Measurements from ENCODE around the gene PHF24. TPM values are rescaled to one million over a fixed set of nuclear protein-coding genes. Genes with fewer than 3 reads are reported as not detected.
"Not testable (repeated sequence)": the region's sequence is repeated elsewhere in the genome, so short reads cannot be mapped to it uniquely, and the experiment has no call there.

PHF24 gene
- total RNA-seq = not detected
- not detected for polyA plus RNA-seq

DNA sequence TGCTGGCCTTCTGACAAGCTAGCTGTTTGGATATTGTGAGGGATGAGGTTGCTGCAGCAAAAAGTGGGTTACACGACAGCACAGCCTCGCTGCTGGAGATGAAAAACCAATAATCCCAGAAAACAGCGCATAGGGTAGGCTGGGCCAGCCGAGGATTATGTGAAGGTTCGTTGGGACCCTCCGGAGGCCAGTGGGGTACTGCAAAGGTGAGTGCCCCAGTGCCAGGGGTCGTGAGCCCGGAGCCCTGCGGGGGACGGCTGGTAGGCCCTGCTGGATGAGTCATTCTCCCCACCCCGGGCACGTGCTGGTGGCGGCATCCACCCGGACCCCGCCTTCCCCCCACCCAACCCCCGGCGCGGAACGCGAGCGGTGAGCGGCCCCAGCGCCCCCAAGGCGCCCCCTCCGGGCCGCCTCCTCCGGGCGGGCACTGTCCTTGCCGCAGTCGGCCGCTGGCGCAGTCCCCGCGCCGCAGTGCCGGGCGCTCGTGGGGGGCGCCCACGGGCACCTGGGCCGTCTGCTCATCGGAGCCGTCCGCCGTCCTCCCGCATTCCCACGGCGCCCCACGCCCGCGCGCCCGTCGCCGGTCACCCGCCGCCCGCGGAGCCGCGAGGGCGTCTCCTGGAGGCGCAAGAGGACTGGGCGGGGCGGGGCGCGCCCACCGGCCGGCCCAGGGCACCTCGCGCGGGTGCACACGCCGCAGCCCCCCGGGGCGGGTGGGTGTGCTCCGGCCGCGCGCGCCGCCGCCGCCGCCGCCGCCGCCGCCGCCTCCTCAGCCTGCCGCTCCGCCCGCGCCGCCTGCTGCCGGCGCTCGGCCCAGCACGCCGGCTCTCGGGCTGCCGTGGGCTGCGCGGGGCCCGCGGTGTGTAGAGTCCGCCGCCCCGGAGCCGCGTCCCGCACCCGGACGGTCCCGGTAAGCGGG lies at the start of gene PHF24:
Gene PHF24 (plus strand): TSS at position 794 of the 919 bp plus-strand sequence. CDS start 13,014 bp downstream, outside the sequence.
- Histone ChIP-seq H3K27ac (ENCODE audit: insufficient read depth, low read length, poor library complexity, severe bottlenecking) (no peak within 1 kb of the TSS), H3K9me3 (ENCODE audit: control insufficient read depth in 2 of 2, low read length in 2 of 2) (no peaks in the 10 kb centered on the region), H3K36me3 (ENCODE audit: control insufficient read depth, insufficient read depth, low read length) (no peaks in the 10 kb centered on the region), H3K4me1 (ENCODE audit: control insufficient read depth, insufficient read depth, low read length, poor library complexity, severe bottlenecking) (peaks cover 9% of the 10 kb centered on the region), H3K4me3 (ENCODE audit: low read depth, low read length) (no peak within 1 kb of the TSS), H3K27me3 (ENCODE audit: control insufficient read depth, insufficient read depth, low read length) (peaks cover 43% of the 10 kb centered on the region)
- peaks cover 0 to 3% (median 0%) of the 10 kb centered on the region in 4 donors for H3K4me1 Mint-ChIP-seq
- peak within 1 kb of the TSS; percentile 26 to 76 (median 60) for H3K4me3 Mint-ChIP-seq
- no peak within 1 kb of the TSS for H3K27ac Mint-ChIP-seq
- no peaks in the 10 kb centered on the region for H3K36me3 Mint-ChIP-seq
- peaks cover 87% of the 10 kb centered on the region for H3K27me3 Mint-ChIP-seq
- peaks cover 0 to 3% (median 0%) of the 10 kb centered on the region in 7 donors for H3K9me3 Mint-ChIP-seq
- peak; percentile 54 to 59 for ATAC-seq (ENCODE audit: low read depth in 2 of 2)
- DNase-seq = peak in 1 of 3 donors; percentile 4

DNA sequence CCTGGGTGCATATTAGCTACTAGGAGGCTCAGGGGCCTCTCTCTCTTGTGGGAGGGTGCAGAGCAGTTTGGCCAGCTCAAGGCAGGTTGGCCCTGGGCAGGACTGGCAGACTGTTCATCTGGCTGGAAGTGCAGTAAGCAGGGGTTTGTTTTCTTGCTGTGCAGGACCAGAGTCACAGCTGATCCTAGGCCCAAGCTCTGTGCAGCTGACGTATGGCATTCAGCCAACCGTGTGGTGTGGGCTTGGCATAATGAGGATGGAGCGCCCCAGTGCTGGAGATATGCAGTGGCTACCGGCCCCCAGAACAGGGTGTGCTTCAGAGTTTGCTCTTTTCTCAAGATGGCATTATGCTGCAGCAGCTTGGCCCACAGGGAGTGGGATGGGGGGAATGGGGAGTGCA lies 31.0 kb upstream of the PHF24 start:
- H3K9me3 ChIP-seq (ENCODE audit: control insufficient read depth in 2 of 2, low read length in 2 of 2) = peaks cover 18 to 20% of the 10 kb centered on the region in 2 experiments
- no peaks in the 10 kb centered on the region for H3K36me3 ChIP-seq (ENCODE audit: control insufficient read depth, insufficient read depth, low read length)
- peaks cover 4% of the 10 kb centered on the region for H3K27me3 ChIP-seq (ENCODE audit: control insufficient read depth, insufficient read depth, low read length)
- H3K4me3 ChIP-seq (ENCODE audit: low read depth, low read length) = no peak overlapping the region
- ATAC-seq (ENCODE audit: low read depth in 2 of 2) = no peak
- no peak overlapping the region for H3K27ac Mint-ChIP-seq
- H3K4me1 ChIP-seq (ENCODE audit: control insufficient read depth, insufficient read depth, low read length, poor library complexity, severe bottlenecking) = no peaks in the 10 kb centered on the region
- H3K4me3 Mint-ChIP-seq = no peak overlapping the region
- H3K4me1 Mint-ChIP-seq = no peaks in the 10 kb centered on the region
- H3K9me3 Mint-ChIP-seq = peaks cover 0 to 19% (median 10%) of the 10 kb centered on the region in 7 donors
- H3K27me3 Mint-ChIP-seq = peaks cover 35% of the 10 kb centered on the region
- H3K27ac ChIP-seq (ENCODE audit: insufficient read depth, low read length, poor library complexity, severe bottlenecking) = no peak overlapping the region
- DNase-seq = no peak
- H3K36me3 Mint-ChIP-seq = no peaks in the 10 kb centered on the region

DNA sequence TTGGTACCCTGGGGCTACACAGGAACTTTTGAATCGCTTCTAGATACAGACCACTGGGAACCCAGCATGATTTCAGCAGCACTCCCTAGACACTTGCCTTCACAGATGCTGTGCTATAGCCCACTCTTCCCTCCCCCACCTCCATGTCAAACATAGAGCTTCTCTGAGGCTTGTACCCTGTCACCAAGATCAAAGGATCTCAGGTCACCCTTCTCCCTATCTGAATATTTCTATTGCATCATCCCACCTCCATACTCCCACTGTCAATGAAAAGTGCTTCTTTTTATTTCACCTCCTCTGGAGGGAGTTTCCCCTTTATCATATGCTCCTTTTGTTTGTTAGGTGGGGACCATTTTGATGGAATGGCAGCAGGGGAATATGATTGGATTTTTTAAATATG lies 29.2 kb upstream of the PHF24 start:
- H3K27ac Mint-ChIP-seq = no peak overlapping the region
- peaks cover 6% of the 10 kb centered on the region for H3K27me3 ChIP-seq (ENCODE audit: control insufficient read depth, insufficient read depth, low read length)
- no peak overlapping the region for H3K4me3 ChIP-seq (ENCODE audit: low read depth, low read length)

DNA sequence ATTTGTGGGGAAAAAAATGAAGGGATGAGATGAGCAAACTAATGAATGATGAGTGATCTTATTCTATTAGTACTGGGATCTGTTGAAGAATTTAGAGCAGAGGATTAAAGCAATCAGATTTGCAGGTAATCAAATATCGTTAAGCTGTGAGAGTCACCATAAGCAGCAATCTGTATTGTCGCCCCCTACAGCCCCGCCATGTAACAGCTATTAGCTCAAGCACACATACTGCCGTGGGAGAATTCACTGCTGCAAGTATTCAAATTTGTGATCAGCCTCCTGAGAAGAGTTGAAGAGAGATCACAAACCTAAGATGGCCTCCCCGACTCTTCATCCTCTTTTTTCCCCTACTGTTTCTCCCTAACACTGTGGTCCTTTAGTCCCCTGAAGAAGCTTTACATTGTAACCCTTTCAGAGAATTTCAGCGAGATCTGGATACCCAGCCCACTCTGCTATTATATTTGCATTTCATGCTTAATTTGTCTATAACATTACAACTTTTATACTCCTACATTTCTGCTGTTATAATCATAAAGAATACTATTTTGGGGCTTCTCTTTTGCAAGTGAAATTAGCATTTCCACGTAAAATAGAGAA lies 28.5 kb upstream of the PHF24 start:
- Histone ChIP-seq H3K4me1 (ENCODE audit: control insufficient read depth, insufficient read depth, low read length, poor library complexity, severe bottlenecking) (no peaks in the 10 kb centered on the region), H3K4me3 (ENCODE audit: low read depth, low read length) (no peak overlapping the region), H3K27ac (ENCODE audit: insufficient read depth, low read length, poor library complexity, severe bottlenecking) (no peak overlapping the region), H3K36me3 (ENCODE audit: control insufficient read depth, insufficient read depth, low read length) (no peaks in the 10 kb centered on the region), H3K9me3 (ENCODE audit: control insufficient read depth in 2 of 2, low read length in 2 of 2) (peaks cover 14 to 16% of the 10 kb centered on the region in 2 experiments), H3K27me3 (ENCODE audit: control insufficient read depth, insufficient read depth, low read length) (peaks cover 8% of the 10 kb centered on the region)
- H3K4me1 Mint-ChIP-seq = no peaks in the 10 kb centered on the region
- DNase-seq (peak in 1 of 3 donors; percentile 40), ATAC-seq (ENCODE audit: low read depth in 2 of 2) (no peak)
- H3K36me3 Mint-ChIP-seq = no peaks in the 10 kb centered on the region
- no peak overlapping the region for H3K4me3 Mint-ChIP-seq
- peaks cover 0 to 12% (median 6%) of the 10 kb centered on the region in 7 donors for H3K9me3 Mint-ChIP-seq
- peaks cover 25% of the 10 kb centered on the region for H3K27me3 Mint-ChIP-seq
- H3K27ac Mint-ChIP-seq = no peak overlapping the region

More for the DNA sequence above, 29.2 kb upstream of the PHF24 start:
- H3K36me3 ChIP-seq (ENCODE audit: control insufficient read depth, insufficient read depth, low read length) = no peaks in the 10 kb centered on the region
- peaks cover 0 to 19% (median 10%) of the 10 kb centered on the region in 7 donors for H3K9me3 Mint-ChIP-seq
- peaks cover 18% of the 10 kb centered on the region in 2 experiments for H3K9me3 ChIP-seq (ENCODE audit: control insufficient read depth in 2 of 2, low read length in 2 of 2)
- no peak overlapping the region for H3K4me3 Mint-ChIP-seq
- no peaks in the 10 kb centered on the region for H3K4me1 Mint-ChIP-seq
- no peaks in the 10 kb centered on the region for H3K4me1 ChIP-seq (ENCODE audit: control insufficient read depth, insufficient read depth, low read length, poor library complexity, severe bottlenecking)
- H3K27me3 Mint-ChIP-seq = peaks cover 29% of the 10 kb centered on the region
- DNase-seq = no peak
- H3K36me3 Mint-ChIP-seq = no peaks in the 10 kb centered on the region
- ATAC-seq (ENCODE audit: low read depth in 2 of 2) = no peak
- no peak overlapping the region for H3K27ac ChIP-seq (ENCODE audit: insufficient read depth, low read length, poor library complexity, severe bottlenecking)

DNA sequence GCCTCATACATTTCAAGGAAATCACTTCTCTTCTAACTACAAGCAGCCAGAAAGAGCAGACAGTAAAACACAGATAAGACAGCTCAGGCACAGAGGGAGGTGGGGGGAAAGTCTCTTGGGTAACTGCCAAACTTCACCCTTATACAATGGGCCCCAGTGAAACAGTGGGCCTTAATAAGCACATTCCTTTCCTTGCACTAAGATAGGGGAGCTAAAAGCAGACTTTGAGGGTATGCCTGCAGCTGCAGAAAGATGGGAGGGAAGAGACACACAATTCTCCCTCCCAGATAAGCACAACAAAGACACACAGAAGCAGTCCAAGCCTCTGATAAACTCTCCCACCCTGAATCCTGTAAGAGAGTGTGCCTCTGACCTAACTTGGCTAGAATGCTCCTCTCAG lies 18.1 kb upstream of the PHF24 start:
- H3K36me3 Mint-ChIP-seq = not testable (repeated sequence)

DNA sequence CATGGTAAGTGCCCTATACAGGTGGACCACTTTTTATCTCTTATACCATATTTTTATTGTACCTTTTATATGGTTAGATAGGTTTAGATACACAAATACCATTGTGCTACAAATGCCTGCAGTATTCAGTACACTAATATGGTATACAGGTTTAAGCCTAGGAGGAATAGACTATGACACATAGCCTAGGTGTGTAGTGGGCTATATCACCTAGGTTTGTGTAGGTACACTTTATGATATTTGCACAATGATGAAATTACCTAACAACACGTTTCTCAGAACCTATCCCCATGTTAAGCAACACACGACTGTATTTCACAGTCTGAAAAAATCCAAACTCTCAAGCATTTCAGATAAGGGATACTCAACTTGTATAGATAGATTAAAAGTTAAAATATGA lies 9.6 kb upstream of the PHF24 start:
- Mint-ChIP-seq H3K36me3 (no peaks in the 10 kb centered on the region), H3K4me1 (no peaks in the 10 kb centered on the region), H3K4me3 (no peak overlapping the region), H3K27me3 (peaks cover 44% of the 10 kb centered on the region), H3K9me3 (peaks cover 0 to 2% (median 0%) of the 10 kb centered on the region in 7 donors), H3K27ac (no peak overlapping the region)
- Histone ChIP-seq H3K4me1 (ENCODE audit: control insufficient read depth, insufficient read depth, low read length, poor library complexity, severe bottlenecking) (no peaks in the 10 kb centered on the region), H3K36me3 (ENCODE audit: control insufficient read depth, insufficient read depth, low read length) (no peaks in the 10 kb centered on the region), H3K4me3 (ENCODE audit: low read depth, low read length) (no peak overlapping the region), H3K27me3 (ENCODE audit: control insufficient read depth, insufficient read depth, low read length) (peaks cover 8% of the 10 kb centered on the region), H3K9me3 (ENCODE audit: control insufficient read depth in 2 of 2, low read length in 2 of 2) (no peaks in the 10 kb centered on the region), H3K27ac (ENCODE audit: insufficient read depth, low read length, poor library complexity, severe bottlenecking) (no peak overlapping the region)
- DNase-seq = no peak
- no peak for ATAC-seq (ENCODE audit: low read depth in 2 of 2)

More for the DNA sequence above, 18.1 kb upstream of the PHF24 start:
- H3K4me1 ChIP-seq (ENCODE audit: control insufficient read depth, insufficient read depth, low read length, poor library complexity, severe bottlenecking); H3K4me1 Mint-ChIP-seq; H3K9me3 ChIP-seq (ENCODE audit: control insufficient read depth in 2 of 2, low read length in 2 of 2); H3K27me3 ChIP-seq (ENCODE audit: control insufficient read depth, insufficient read depth, low read length); H3K27me3 Mint-ChIP-seq; H3K4me3 Mint-ChIP-seq; H3K4me3 ChIP-seq (ENCODE audit: low read depth, low read length); ATAC-seq (ENCODE audit: low read depth in 2 of 2); H3K27ac ChIP-seq (ENCODE audit: insufficient read depth, low read length, poor library complexity, severe bottlenecking); DNase-seq; H3K36me3 ChIP-seq (ENCODE audit: control insufficient read depth, insufficient read depth, low read length); H3K9me3 Mint-ChIP-seq; H3K27ac Mint-ChIP-seq: not testable (repeated sequence)

DNA sequence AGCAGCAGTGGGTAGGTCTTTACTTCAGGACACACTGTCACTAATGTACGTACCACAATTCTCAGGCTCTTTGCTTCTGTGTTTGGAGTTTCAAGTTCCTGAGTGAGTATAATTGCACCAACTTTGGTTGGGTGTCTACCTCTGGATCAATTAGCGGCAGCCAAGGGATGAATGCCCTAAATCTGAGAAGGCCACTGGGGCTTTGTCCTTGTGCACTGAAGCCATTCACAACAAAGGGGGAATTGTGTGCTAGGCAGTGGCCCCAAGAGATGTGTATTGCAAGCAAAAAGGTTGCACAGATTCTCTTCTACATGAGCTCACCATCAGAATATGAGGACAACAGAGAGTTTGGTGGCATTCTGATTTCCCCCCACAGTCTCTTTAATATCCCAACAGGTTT lies 3.9 kb upstream of the PHF24 start:
- Mint-ChIP-seq H3K36me3 (no peaks in the 10 kb centered on the region), H3K27ac (no peak overlapping the region), H3K4me1 (peaks cover 0 to 3% (median 0%) of the 10 kb centered on the region in 4 donors), H3K9me3 (peaks cover 0 to 3% (median 0%) of the 10 kb centered on the region in 7 donors), H3K27me3 (peaks cover 77% of the 10 kb centered on the region), H3K4me3 (peak overlapping the region in 1 of 4 donors; percentile 41)
- no peak for DNase-seq
- H3K9me3 ChIP-seq (ENCODE audit: control insufficient read depth in 2 of 2, low read length in 2 of 2) = no peaks in the 10 kb centered on the region
- H3K27me3 ChIP-seq (ENCODE audit: control insufficient read depth, insufficient read depth, low read length) = peaks cover 24% of the 10 kb centered on the region
- H3K36me3 ChIP-seq (ENCODE audit: control insufficient read depth, insufficient read depth, low read length) = no peaks in the 10 kb centered on the region
- peaks cover 9% of the 10 kb centered on the region for H3K4me1 ChIP-seq (ENCODE audit: control insufficient read depth, insufficient read depth, low read length, poor library complexity, severe bottlenecking)
- ATAC-seq (ENCODE audit: low read depth in 2 of 2) = no peak
- no peak overlapping the region for H3K4me3 ChIP-seq (ENCODE audit: low read depth, low read length)
- no peak overlapping the region for H3K27ac ChIP-seq (ENCODE audit: insufficient read depth, low read length, poor library complexity, severe bottlenecking)

All from CD4-positive, CD25-positive, alpha-beta regulatory T cell (primary cell).